ENCODE measurements around the gene ERN1. TPM values are rescaled to one million over a fixed set of nuclear protein-coding genes. Genes with fewer than 3 reads are reported as not detected.

Gene ERN1
- total and polyA plus RNA-seq, 2 of the 13 experiments (the other 11 are each of a cell fraction or from before 2014, with no cell fraction given), result 6.0 to 12.7 TPM

DNA sequence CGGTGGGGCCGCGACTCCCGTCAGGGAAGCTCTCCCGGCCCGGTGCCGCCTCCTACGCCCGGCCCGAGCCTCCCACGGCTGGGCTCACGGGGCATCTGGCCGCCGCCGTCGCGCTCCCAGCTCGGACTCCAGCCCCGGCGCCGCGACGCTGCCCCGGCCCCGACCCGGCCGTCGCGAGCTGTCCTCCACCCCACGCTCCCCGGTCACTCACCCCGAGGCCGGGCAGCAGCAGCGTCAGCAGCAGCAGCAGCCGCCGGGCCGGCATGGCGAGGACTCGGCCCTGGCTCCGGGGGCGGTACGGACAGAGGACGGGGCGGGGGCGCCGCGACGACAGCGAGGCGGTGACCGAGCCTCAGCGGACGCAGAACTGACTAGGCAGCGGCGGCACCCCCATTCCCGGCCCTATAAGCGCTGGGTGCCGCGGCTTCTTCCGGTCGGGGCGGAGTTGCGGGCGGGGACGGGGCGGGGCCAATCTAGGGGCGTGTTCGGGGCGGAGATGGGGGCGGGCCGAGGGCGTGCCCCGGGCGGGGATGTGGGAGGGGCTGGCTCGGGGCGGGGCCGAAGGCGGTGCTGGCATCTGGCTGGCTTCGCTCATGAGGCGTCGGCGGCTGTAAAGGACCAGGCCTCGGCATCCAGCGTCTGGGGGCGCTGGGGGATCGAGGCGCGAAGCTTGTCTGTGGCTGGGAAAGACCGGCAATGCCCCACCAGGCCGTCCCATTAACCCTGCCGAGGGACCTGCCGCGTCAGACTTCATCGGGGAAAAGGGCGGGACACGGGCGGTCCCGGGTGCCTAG is at the start of gene ERN1 (continued):
- TF ChIP-seq MTF1 (CRISPR knock-in tag; IDR thresholded peaks at IDR 0.05) (0 out of 2 replicates have a peak, but pooled peaks have one; percentile 37), JUNB (CRISPR knock-in tag; IDR thresholded peaks at IDR 0.05; ENCODE audit: borderline replicate concordance) (no peak), NFKB2 (CRISPR knock-in tag; IDR thresholded peaks at IDR 0.05; ENCODE audit: borderline replicate concordance) (peak; percentile 26; the same call in 1 of the 2 replicates), ZSCAN21 (CRISPR knock-in tag; IDR thresholded peaks at IDR 0.05; ENCODE audit: borderline replicate concordance) (peak; percentile 99), SNAPC2 (CRISPR knock-in tag; IDR thresholded peaks at IDR 0.05) (peak; percentile 39; the same call in 1 of the 2 replicates), CREB1 (IDR thresholded peaks at IDR 0.05) (peak; percentile 53; the same call in 1 of the 2 replicates), CREB1 (CRISPR knock-in tag; IDR thresholded peaks at IDR 0.05) (no peak), ZBTB46 (CRISPR knock-in tag; IDR thresholded peaks at IDR 0.05; ENCODE audit: borderline replicate concordance) (no peak), ZNF746 (CRISPR knock-in tag; IDR thresholded peaks at IDR 0.05) (peak; percentile 82), MED1 (CRISPR knock-in tag; IDR thresholded peaks at IDR 0.05) (peak; percentile 84), HDAC1 (CRISPR knock-in tag; IDR thresholded peaks at IDR 0.05) (peak; percentile 86), ZKSCAN8 (CRISPR knock-in tag; IDR thresholded peaks at IDR 0.05; ENCODE audit: borderline replicate concordance) (0 out of 2 replicates have a peak, but pooled peaks have one; percentile 18), RBFOX2 (IDR thresholded peaks at IDR 0.05; ENCODE audit: low read depth, low read length) (peak; percentile 99), ZNF543 (CRISPR knock-in tag; IDR thresholded peaks at IDR 0.05) (no peak), CBFB (CRISPR knock-in tag; IDR thresholded peaks at IDR 0.05) (peak; percentile 67), ZFY (CRISPR knock-in tag; IDR thresholded peaks at IDR 0.05) (peak; percentile 95), KAT7 (CRISPR knock-in tag; IDR thresholded peaks at IDR 0.05; ENCODE audit: borderline replicate concordance) (peak; percentile 59; the same call in 1 of the 2 replicates), RNF2 (conservative IDR thresholded peaks at IDR 0.05; ENCODE audit: low read depth) (peak; percentile 63; the same call in 1 of the 2 replicates), NR2C2 (CRISPR knock-in tag; IDR thresholded peaks at IDR 0.05; ENCODE audit: borderline replicate concordance) (peak; percentile 39; the same call in 1 of the 2 replicates), IRF2 (CRISPR knock-in tag; IDR thresholded peaks at IDR 0.05) (peak; percentile 87; the same call in 1 of the 2 replicates), MXI1 (IDR thresholded peaks at IDR 0.05; ENCODE audit: borderline replicate concordance, low read depth, low read length) (peak; percentile 88; the same call in 2 of the 3 replicates), ZNF446 (CRISPR knock-in tag; IDR thresholded peaks at IDR 0.05) (peak; percentile 95), HNF4A (CRISPR knock-in tag; IDR thresholded peaks at IDR 0.05) (no peak)
- TF ChIP-seq, protein P1, sequence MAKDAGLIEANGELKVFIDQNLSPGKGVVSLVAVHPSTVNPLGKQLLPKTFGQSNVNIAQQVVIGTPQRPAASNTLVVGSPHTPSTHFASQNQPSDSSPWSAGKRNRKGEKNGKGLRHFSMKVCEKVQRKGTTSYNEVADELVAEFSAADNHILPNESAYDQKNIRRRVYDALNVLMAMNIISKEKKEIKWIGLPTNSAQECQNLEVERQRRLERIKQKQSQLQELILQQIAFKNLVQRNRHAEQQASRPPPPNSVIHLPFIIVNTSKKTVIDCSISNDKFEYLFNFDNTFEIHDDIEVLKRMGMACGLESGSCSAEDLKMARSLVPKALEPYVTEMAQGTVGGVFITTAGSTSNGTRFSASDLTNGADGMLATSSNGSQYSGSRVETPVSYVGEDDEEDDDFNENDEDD (CRISPR knock-in tag; IDR thresholded peaks at IDR 0.05; ENCODE audit: borderline replicate concordance), result peak; percentile 65; the same call in 1 of the 2 replicates
- TF ChIP-seq, protein P2, sequence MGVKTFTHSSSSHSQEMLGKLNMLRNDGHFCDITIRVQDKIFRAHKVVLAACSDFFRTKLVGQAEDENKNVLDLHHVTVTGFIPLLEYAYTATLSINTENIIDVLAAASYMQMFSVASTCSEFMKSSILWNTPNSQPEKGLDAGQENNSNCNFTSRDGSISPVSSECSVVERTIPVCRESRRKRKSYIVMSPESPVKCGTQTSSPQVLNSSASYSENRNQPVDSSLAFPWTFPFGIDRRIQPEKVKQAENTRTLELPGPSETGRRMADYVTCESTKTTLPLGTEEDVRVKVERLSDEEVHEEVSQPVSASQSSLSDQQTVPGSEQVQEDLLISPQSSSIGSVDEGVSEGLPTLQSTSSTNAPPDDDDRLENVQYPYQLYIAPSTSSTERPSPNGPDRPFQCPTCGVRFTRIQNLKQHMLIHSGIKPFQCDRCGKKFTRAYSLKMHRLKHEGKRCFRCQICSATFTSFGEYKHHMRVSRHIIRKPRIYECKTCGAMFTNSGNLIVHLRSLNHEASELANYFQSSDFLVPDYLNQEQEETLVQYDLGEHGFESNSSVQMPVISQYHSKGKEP (CRISPR knock-in tag; IDR thresholded peaks at IDR 0.05), result 0 out of 2 replicates have a peak, but pooled peaks have one; percentile 52

All from HepG2 (cell line).